Measurements from ENCODE around the gene FAM184A.

The FAM184A gene

DNA sequence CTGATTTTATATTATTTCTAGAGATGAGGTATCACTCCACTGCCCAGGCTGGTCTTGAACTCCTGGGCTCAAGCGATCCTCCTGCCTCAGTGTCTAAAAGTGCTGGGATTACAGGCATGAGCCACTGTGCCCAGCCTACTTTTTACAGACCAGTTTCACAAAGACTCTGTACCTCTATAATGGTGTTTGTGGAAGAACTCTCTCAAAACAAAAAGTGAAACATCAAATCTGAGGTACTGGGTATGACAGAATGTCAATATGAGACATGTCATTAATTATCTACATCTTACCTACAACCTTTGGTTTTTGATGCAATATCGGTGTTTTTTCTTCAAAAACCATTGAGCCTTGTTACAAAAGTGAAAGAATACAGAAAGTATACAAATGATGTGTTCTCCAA, 94.1 kb downstream of the FAM184A start:
- Histone ChIP-seq H3K79me2 (ENCODE audit: insufficient read depth, low read length) (no peaks in the 10 kb centered on the region), H3K4me3 (ENCODE audit: low read length, poor library complexity, severe bottlenecking) (no peak overlapping the region), H4K20me1 (ENCODE audit: insufficient read depth, low read length, poor library complexity, severe bottlenecking) (no peaks in the 10 kb centered on the region), H3K36me3 (ENCODE audit: insufficient read depth, low read length) (no peaks in the 10 kb centered on the region), H3K9me3 (ENCODE audit: insufficient read depth, low read depth, low read length) (no peaks in the 10 kb centered on the region), H2AFZ (ENCODE audit: low read length) (no peak overlapping the region), H3F3A (ENCODE audit: low read depth) (no peaks in the 10 kb centered on the region), H3K4me2 (ENCODE audit: low read depth, low read length, poor library complexity, severe bottlenecking) (no peak overlapping the region), H3K9ac (ENCODE audit: low read depth, low read length, poor library complexity, severe bottlenecking) (no peak overlapping the region), H3K4me1 (ENCODE audit: insufficient read depth, low read length, poor library complexity, severe bottlenecking) (no peaks in the 10 kb centered on the region), H3K9me2 (replicated peaks; ENCODE audit: low read depth, low read length) (no peaks in the 10 kb centered on the region), H3K27me3 (ENCODE audit: insufficient read depth, low read length, poor library complexity, severe bottlenecking) (no peaks in the 10 kb centered on the region)
- TF ChIP-seq EZH2phosphoT487 (IDR thresholded peaks at IDR 0.05; ENCODE audit: borderline replicate concordance) = no peak
- TF ChIP-seq, protein P1, sequence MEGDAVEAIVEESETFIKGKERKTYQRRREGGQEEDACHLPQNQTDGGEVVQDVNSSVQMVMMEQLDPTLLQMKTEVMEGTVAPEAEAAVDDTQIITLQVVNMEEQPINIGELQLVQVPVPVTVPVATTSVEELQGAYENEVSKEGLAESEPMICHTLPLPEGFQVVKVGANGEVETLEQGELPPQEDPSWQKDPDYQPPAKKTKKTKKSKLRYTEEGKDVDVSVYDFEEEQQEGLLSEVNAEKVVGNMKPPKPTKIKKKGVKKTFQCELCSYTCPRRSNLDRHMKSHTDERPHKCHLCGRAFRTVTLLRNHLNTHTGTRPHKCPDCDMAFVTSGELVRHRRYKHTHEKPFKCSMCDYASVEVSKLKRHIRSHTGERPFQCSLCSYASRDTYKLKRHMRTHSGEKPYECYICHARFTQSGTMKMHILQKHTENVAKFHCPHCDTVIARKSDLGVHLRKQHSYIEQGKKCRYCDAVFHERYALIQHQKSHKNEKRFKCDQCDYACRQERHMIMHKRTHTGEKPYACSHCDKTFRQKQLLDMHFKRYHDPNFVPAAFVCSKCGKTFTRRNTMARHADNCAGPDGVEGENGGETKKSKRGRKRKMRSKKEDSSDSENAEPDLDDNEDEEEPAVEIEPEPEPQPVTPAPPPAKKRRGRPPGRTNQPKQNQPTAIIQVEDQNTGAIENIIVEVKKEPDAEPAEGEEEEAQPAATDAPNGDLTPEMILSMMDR (conservative IDR thresholded peaks at IDR 0.05; ENCODE audit: low read length) = no peak

DNA sequence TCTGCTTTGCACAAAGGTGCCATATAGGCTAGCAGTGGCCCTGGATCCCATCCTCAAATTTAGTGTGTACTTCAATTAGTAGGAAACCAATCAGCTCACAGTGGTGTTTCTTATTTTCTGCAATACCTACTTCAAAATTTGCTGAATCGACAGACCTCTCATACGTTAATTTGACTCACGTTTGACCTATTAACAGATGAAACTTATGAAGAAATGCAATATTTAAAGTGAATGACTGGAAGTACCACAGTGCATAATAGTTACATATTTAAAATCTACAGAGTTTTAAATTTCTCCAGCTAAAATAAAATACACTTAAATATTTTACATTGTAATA, 95.9 kb downstream of the FAM184A start:
- no peak overlapping the region for H3K9ac ChIP-seq (ENCODE audit: low read depth, low read length, poor library complexity, severe bottlenecking)
- no peaks in the 10 kb centered on the region for H3K4me1 ChIP-seq (ENCODE audit: insufficient read depth, low read length, poor library complexity, severe bottlenecking)
- H3K9me3 ChIP-seq (ENCODE audit: insufficient read depth, low read depth, low read length) = no peaks in the 10 kb centered on the region
- H3K79me2 ChIP-seq (ENCODE audit: insufficient read depth, low read length) = no peaks in the 10 kb centered on the region
- no peaks in the 10 kb centered on the region for H3F3A ChIP-seq (ENCODE audit: low read depth)
- H3K4me2 ChIP-seq (ENCODE audit: low read depth, low read length, poor library complexity, severe bottlenecking) = no peak overlapping the region
- H4K20me1 ChIP-seq (ENCODE audit: insufficient read depth, low read length, poor library complexity, severe bottlenecking) = no peaks in the 10 kb centered on the region
- H3K36me3 ChIP-seq (ENCODE audit: insufficient read depth, low read length) = no peaks in the 10 kb centered on the region
- no peaks in the 10 kb centered on the region for H3K9me2 ChIP-seq (replicated peaks; ENCODE audit: low read depth, low read length)
- H2AFZ ChIP-seq (ENCODE audit: low read length) = no peak overlapping the region
- H3K4me3 ChIP-seq (ENCODE audit: low read length, poor library complexity, severe bottlenecking) = no peak overlapping the region
- no peaks in the 10 kb centered on the region for H3K27me3 ChIP-seq (ENCODE audit: insufficient read depth, low read length, poor library complexity, severe bottlenecking)
- TF ChIP-seq, protein P1 (conservative IDR thresholded peaks at IDR 0.05; ENCODE audit: low read length) = no peak
- no peak for TF ChIP-seq EZH2phosphoT487 (IDR thresholded peaks at IDR 0.05; ENCODE audit: borderline replicate concordance)

DNA sequence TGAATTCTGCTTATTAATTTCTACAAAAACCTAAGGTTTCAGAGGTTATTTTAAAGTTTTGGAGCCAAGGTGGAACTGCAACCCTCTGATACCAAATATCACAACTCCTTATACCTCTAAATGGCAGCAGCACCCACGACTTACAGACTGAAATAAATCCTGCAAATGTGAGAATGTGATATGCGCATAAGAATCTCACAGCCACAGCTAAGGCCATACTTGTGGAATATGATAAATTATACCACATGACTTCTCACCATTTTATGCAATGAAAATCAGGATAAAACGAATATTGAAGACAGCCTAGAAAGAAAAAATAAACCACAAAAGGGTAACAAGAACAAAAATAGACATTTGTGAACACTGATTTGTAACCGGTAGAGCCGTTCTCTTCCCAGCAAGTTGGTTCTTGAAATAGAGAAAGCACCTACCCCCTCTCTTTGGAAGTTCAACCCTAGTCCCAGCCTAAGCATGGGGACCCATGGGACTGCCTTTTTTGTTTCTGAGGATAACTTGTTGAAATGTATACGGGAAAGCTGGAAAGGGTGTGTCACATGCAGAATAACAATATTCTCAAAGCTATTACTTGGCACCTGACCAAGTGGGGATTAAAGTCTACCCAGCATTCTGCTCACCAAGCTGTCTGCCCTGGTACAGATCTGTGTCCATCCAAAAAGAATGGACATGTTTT, 96.4 kb downstream of the FAM184A start:
- TF ChIP-seq EZH2phosphoT487 (IDR thresholded peaks at IDR 0.05; ENCODE audit: borderline replicate concordance) = no peak
- TF ChIP-seq, protein P1 (conservative IDR thresholded peaks at IDR 0.05; ENCODE audit: low read length) = no peak
- no peaks in the 10 kb centered on the region for H3K9me2 ChIP-seq (replicated peaks; ENCODE audit: low read depth, low read length)
- no peak overlapping the region for H3K9ac ChIP-seq (ENCODE audit: low read depth, low read length, poor library complexity, severe bottlenecking)
- no peaks in the 10 kb centered on the region for H3K27me3 ChIP-seq (ENCODE audit: insufficient read depth, low read length, poor library complexity, severe bottlenecking)
- H4K20me1 ChIP-seq (ENCODE audit: insufficient read depth, low read length, poor library complexity, severe bottlenecking) = no peaks in the 10 kb centered on the region
- H2AFZ ChIP-seq (ENCODE audit: low read length) = no peak overlapping the region
- no peaks in the 10 kb centered on the region for H3F3A ChIP-seq (ENCODE audit: low read depth)
- no peaks in the 10 kb centered on the region for H3K9me3 ChIP-seq (ENCODE audit: insufficient read depth, low read depth, low read length)
- H3K79me2 ChIP-seq (ENCODE audit: insufficient read depth, low read length) = no peaks in the 10 kb centered on the region
- H3K4me2 ChIP-seq (ENCODE audit: low read depth, low read length, poor library complexity, severe bottlenecking) = no peak overlapping the region
- no peak overlapping the region for H3K4me3 ChIP-seq (ENCODE audit: low read length, poor library complexity, severe bottlenecking)
- H3K36me3 ChIP-seq (ENCODE audit: insufficient read depth, low read length) = no peaks in the 10 kb centered on the region
- H3K4me1 ChIP-seq (ENCODE audit: insufficient read depth, low read length, poor library complexity, severe bottlenecking) = no peaks in the 10 kb centered on the region

Measured in Loucy (cell line).